ENCODE results near the gene MFSD6.
"Not testable (repeated sequence)": the region's sequence is repeated elsewhere in the genome, so short reads cannot be mapped to it uniquely, and the experiment has no call there.

The MFSD6 gene

GRCh38 chr2:190405995-190406394, 2.2 kb upstream of the MFSD6 start:
- DNase-seq: no peak

DNA sequence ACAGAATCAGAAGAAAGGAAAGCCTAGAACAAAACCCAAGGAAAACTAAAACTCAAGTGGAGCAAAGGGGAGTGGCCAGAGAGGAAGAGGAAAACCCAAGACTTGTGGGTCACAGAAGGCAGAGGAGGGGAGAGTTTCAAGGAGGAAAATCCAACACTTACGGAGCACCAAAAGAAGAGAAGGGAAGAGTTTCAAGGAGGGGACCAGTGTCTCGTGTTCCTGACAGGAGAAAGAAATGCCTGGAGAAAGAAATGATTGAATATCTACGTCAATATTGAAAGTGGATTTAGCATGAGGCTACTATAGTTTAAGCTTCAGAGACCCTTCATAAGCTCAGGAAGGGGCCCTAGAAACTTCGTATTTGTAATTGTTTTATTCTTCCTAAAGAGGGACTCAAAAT, 1.4 kb upstream of the MFSD6 start:
- no peak for DNase-seq

- peak in 1 of 2 donors; percentile 69 for DNase-seq
These were observed 901 bp upstream of the MFSD6 start for GRCh38 chr2:190407246-190407661.

DNA sequence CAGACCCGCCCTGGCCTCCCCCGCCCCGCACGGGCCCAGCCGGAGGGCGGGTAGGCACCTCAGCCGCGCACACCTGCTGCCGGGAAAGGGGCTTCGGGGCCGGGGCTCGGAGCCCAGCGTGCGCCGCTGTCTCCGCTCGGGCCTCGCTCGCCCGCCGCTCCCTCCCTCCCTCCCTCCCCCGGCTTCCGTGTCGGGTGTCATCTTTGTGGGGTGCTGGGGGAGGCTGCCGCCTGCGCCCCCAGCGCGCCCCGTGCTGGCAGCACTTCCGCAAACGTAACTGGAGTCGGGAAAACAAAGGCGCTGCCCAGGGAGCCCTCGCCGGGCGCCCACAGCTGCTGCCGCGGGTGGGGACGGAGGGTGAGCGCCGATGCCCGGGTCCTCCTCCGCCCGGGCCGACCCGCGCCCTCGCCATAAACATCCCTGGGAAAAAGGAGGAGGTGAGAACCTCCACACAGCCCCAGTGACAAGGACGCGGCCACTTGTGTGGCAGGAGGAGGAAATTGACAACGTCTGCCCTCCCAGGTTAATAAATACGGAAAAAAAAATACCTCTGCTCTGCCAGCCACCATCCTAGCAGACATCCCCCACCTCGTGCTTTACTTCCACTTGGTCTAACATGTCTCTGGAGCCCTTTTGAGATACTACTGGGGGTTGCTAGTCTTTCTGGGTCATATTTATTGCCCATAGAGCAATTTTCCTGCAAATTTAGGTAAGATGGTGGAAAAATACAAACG, 550 bp downstream of the MFSD6 start:
- peak; percentile 73 to 81 for DNase-seq

DNA sequence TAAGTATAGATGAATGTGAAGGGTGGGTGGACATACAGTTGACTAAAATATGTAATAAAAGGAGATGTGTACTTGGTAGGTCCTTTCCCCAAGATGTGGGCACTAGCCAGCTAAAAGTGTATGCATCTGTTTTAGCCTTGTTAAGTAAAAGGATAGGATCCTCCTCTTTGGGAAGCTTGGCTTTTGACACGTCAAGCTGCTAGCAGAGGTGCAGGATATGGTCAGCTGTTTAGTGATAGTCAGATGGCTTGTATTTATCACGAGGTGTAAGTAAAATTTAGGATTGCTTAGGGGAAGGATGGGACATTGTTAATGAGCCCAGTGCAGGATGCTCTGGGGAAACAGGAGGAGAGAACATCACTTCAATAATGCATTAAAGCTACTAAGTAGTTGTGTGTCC, 1.5 kb downstream of the MFSD6 start:
- no peak for DNase-seq

DNA sequence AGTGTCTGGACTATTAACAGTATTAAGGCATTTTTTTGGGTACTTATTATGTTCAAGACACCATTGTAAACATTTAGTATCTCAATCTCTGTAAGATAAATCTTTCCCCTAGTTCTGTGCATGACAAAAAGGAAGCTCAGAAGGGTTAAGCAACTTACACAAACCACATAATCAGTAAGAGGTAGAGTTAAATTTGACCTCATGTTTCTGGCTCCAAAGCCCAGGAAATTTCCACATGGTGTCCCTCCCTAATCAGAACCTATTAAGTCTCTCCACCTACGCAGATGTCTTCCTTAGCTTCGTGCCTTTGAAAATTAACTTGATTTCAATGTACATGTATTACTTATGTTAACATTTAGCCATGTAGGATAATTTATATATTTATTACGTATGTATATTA, 2.0 kb downstream of the MFSD6 start:
- no peak for DNase-seq

- no peak for DNase-seq
These were observed 4.8 kb downstream of the MFSD6 start for GRCh38 chr2:190412966-190413365.

GRCh38 chr2:190413421-190413820, 5.3 kb downstream of the MFSD6 start:
- no peak for DNase-seq

DNA sequence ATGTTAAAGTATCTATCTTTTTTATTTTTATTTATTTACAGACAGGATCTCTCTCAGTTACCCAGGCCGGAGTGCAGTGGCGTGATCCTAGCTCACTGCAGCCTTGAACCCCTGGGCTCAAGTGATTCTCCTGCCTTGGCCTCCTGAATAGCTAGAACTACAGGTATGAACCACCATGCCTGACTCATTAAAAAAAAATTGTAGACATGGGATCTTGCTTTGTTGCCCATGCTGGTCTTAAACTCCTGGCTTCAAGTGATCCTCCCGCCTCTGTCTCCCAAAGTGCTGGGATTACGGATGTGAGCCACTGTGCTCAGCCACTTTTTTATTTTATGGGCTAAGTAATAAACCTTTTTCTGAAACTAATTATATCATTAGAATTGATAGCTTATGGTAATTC, 7.1 kb downstream of the MFSD6 start:
- no peak for DNase-seq

DNA sequence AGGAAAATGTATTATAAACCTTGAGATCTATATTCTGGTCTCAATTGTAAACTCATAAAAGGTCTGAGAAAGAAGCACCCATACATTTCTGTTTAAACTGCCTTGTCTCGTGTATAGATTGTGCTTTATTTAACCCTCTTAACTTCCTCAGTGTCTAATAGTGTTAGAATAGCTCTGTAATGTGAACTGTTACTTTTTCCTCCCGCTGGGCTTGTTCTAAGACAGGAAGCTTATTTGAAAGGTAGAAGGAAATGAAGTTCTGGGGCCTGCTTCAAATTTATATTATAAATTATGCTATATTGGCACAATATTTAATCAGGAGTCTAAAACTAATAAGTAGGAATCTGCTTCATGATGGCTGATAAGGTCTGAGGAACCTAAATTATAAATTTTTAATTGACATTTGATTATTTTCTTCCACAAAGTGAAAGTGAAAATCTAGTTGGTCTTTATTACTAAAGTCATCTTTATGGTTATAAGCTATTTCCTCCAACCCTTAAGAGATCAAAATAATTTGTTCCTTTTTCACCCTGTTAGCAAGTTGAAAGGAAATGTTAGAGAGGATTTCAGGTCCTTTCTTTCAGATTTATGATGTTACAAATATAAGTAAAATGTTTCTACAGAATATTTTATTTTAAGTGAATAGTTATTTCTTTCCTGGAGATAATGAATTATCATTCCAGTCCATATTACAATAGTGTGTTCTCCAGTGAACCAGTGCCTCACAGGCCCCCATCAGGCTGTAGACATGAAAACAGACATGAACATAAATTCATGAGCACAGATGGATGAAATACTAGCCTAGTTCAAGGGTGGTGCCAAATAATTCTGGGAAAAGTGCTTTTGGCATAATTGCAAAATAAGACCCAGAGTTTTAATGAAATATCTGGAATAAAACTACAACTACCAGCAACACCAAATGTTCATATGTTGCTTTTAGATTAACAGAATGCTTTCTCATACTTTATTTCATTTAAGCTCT, 7.9 kb downstream of the MFSD6 start:
- DNase-seq: no peak

DNA sequence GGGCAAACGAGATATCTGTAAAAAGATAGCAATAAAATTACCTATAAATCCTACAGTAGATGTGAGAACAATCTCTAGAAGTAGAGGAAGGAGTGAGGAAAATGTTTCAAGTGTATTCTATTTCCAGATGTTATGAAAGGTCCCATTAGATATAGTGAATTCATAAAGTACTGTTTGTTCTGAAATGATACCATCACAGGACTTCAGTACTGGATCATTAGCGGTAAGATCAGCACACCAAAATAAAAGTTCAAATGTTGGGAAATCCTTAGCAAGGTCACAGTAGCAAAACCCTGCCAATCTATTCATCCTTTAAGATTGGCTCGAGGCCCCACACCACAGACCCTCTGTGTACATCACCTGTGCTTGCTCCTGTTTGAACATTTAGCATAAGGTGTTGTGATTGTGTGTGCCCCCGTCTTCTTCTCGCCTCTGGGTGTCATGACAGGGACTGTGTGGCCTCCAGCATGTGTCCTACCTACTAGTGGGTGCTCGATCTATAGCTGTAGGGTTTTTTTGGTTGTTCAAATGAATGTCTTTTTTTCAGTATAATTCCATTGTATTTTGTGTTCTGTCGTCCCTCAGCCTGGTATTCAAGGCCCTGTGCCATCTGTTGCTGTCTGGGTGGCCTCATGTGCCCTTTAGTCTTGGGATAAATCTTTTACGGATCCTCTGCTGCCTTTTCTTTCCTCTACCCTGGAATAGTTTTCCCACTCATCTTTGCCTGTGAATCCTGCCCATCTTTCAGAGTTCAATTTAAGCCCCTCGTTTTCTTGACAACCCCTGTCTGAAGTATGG, 9.1 kb downstream of the MFSD6 start:
- DNase-seq: no peak

- DNase-seq: no peak
These were observed 10.6 kb downstream of the MFSD6 start for GRCh38 chr2:190418727-190419126.

GRCh38 chr2:190420801-190421200, 12.6 kb downstream of the MFSD6 start:
- DNase-seq: no peak

- no peak for DNase-seq
These were observed 17.2 kb downstream of the MFSD6 start for GRCh38 chr2:190425221-190425866.

DNA sequence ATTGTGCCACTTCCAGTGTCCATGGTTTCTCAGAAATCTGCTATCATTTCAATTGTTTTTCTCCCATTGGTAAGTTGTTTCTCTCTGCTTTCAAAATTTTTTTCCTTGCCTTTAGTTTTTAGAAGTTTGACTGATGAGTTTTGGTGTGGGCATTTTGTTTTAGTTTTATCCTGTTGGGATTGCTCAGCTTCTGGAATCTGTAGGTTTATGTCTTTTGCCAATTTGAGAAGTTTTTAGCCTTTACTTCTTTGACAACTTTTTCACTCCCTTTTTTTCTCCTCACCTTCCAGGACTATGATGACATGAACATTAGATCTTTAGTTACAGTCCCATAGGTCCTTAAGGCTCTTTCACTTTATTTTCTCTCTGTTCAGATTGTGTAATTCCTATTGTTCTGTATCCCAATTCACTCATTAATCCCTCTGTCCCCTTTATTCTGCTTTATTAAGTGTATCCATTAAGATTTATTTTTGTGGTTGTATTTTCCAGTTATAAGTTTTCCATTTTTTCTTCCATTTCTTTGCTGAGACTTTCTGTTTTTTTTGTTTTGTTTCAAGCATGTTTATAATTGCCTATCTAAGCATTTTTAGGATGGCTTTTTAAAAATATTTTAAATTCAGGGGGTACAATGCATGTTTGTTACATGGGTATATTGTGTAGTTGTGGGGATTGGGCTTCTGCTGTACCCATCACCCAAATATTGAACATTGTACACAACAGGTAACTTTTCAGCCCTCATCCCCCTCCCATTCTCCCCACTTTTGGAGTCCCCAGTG, 17.9 kb downstream of the MFSD6 start:
- no peak for DNase-seq

DNA sequence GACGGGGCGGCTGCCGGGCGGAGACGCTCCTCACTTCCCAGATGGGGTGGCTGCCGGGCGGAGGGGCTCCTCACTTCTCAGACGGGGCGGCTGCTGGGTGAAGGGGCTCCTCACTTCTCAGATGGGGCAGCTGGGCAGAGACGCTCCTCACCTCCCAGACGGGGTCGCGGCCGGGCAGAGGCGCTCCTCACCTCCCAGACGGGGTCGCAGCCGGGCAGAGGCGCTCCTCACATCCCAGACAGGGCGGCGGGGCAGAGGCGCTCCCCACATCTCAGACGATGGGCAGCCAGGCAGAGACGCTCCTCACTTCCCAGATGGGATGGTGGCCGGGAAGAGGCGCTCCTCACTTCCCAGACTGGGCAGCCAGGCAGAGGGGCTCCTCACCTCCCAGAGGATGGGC, 22.7 kb downstream of the MFSD6 start:
- not testable (repeated sequence) for DNase-seq

DNA sequence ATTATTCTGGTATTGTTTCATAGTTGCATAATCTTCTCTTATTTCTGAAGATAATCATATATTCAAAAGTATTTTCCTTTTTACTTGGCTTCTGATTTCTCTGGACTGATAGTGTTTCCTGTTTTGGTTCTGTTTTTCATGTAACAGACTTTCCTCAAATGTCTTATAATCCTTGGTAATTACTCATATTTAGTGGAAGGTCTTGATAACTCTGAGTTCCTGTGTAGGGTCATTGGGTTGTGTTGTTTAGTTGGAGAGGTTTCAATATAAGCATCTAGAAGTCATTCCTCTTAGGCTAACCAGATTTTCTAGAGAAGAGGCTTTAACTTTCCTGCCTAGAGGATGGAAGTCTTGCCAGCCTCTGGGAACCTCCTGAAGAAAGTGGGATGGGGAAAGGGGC, 23.8 kb downstream of the MFSD6 start:
- no peak for DNase-seq

GRCh38 chr2:190432567-190433231, 24.5 kb downstream of the MFSD6 start:
- DNase-seq: no peak

GRCh38 chr2:190435031-190435670, 27.0 kb downstream of the MFSD6 start:
- no peak for DNase-seq

DNA sequence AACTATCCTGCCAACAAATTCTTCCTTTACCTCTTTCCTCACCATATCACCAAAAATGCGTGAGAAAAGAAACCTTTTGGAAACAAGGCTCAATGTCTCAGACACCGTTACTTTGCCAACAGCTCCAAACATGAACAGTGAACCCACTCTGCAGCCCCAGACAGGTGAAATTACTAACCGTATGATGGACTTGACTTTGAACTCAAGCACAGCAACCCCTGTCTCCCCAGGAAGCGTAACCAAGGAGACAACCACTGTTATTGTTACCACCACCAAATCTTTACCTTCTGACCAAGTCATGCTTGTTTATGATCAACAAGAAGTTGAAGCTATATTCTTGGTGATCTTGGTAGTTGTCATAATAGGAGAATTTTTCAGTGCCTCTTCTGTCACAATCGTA, 28.4 kb downstream of the MFSD6 start:
- no peak for DNase-seq

- no peak for DNase-seq
These were observed 32.0 kb downstream of the MFSD6 start for GRCh38 chr2:190440113-190440512.

All from hippocampal formation (tissue), 2 donors.